ENCODE data around the gene RMND1. TPM values are rescaled to one million over a fixed set of nuclear protein-coding genes. Genes with fewer than 3 reads are reported as not detected.

RMND1 gene
- total and polyA plus RNA-seq, 9 of the 15 experiments (the other 6 are each of a cell fraction or from before 2014, with no cell fraction given) = 26.9 to 47.8 (median 36.2) TPM

GRCh38 chr6:151445482-151445881 is 6.4 kb downstream of the RMND1 start:
- peak; percentile 29 for FAIRE-seq
- POLR2A ChIA-PET = interaction anchor here (0.8 to 1.5 kb wide), 2 partner anchors 36 to 55 kb away, joined by 3 to 7 read pairs; partner anchors contain the start of gene ZBTB2
- peaks cover 75% of the 10 kb centered on the region for H3K79me2 ChIP-seq (ENCODE audit: control insufficient read depth, insufficient read depth, low read length)
- TF ChIP-seq HNRNPLL (IDR thresholded peaks at IDR 0.05; ENCODE audit: low read depth, low read length, poor library complexity, severe bottlenecking) (no peak), DDX20 (tag; IDR thresholded peaks at IDR 0.05; ENCODE audit: low read depth) (no peak), TOE1 (IDR thresholded peaks at IDR 0.05; ENCODE audit: borderline replicate concordance) (no peak), TOE1 (CRISPR knock-in tag; IDR thresholded peaks at IDR 0.05; ENCODE audit: borderline replicate concordance, low read depth) (no peak), ZNF311 (CRISPR knock-in tag; IDR thresholded peaks at IDR 0.05) (no peak), RNF2 (IDR thresholded peaks at IDR 0.05) (no peak), POLR2A (conservative IDR thresholded peaks at IDR 0.05) (no peak), CREB3 (tag; conservative IDR thresholded peaks at IDR 0.05; ENCODE audit: low read depth) (no peak), DACH1 (IDR thresholded peaks at IDR 0.05; ENCODE audit: partially characterized antibody) (no peak), ZNF277 (CRISPR knock-in tag; IDR thresholded peaks at IDR 0.05; ENCODE audit: borderline replicate concordance) (no peak), KDM1A (IDR thresholded peaks at IDR 0.05) (no peak), ZNF224 (CRISPR knock-in tag; IDR thresholded peaks at IDR 0.05) (no peak), ZBTB8A (IDR thresholded peaks at IDR 0.05; ENCODE audit: partially characterized antibody) (no peak)
- TF ChIP-seq, protein P1, sequence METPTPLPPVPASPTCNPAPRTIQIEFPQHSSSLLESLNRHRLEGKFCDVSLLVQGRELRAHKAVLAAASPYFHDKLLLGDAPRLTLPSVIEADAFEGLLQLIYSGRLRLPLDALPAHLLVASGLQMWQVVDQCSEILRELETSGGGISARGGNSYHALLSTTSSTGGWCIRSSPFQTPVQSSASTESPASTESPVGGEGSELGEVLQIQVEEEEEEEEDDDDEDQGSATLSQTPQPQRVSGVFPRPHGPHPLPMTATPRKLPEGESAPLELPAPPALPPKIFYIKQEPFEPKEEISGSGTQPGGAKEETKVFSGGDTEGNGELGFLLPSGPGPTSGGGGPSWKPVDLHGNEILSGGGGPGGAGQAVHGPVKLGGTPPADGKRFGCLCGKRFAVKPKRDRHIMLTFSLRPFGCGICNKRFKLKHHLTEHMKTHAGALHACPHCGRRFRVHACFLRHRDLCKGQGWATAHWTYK (CRISPR knock-in tag; IDR thresholded peaks at IDR 0.05) = no peak
- TF ChIP-seq, protein P2, sequence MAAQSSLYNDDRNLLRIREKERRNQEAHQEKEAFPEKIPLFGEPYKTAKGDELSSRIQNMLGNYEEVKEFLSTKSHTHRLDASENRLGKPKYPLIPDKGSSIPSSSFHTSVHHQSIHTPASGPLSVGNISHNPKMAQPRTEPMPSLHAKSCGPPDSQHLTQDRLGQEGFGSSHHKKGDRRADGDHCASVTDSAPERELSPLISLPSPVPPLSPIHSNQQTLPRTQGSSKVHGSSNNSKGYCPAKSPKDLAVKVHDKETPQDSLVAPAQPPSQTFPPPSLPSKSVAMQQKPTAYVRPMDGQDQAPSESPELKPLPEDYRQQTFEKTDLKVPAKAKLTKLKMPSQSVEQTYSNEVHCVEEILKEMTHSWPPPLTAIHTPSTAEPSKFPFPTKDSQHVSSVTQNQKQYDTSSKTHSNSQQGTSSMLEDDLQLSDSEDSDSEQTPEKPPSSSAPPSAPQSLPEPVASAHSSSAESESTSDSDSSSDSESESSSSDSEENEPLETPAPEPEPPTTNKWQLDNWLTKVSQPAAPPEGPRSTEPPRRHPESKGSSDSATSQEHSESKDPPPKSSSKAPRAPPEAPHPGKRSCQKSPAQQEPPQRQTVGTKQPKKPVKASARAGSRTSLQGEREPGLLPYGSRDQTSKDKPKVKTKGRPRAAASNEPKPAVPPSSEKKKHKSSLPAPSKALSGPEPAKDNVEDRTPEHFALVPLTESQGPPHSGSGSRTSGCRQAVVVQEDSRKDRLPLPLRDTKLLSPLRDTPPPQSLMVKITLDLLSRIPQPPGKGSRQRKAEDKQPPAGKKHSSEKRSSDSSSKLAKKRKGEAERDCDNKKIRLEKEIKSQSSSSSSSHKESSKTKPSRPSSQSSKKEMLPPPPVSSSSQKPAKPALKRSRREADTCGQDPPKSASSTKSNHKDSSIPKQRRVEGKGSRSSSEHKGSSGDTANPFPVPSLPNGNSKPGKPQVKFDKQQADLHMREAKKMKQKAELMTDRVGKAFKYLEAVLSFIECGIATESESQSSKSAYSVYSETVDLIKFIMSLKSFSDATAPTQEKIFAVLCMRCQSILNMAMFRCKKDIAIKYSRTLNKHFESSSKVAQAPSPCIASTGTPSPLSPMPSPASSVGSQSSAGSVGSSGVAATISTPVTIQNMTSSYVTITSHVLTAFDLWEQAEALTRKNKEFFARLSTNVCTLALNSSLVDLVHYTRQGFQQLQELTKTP (IDR thresholded peaks at IDR 0.05; ENCODE audit: low read depth in 1 of 2, partially characterized antibody in 2 of 2) = no peak

More at GRCh38 chr6:151445482-151445881, 6.4 kb downstream of the RMND1 start:
- no peak overlapping the region for H3K9ac ChIP-seq (ENCODE audit: insufficient read depth in 1 of 2, low read depth in 2 of 2, low read length in 2 of 2)
- H4K20me1 ChIP-seq (replicated peaks; ENCODE audit: control insufficient read depth, insufficient read depth, low read length) = no peaks in the 10 kb centered on the region
- intact Hi-C loops (cut with micrococcal nuclease) = no loop called here
- H3K27ac ChIP-seq (ENCODE audit: extremely low read depth, low read depth, low read length) = no peak overlapping the region
- H3K4me2 ChIP-seq (ENCODE audit: insufficient read depth, low read length) = no peak overlapping the region
- peaks cover 0 to 7% of the 10 kb centered on the region in 2 experiments; a peak in 2 of 5 replicates for H3K4me1 ChIP-seq (replicated peaks in 1 of 2; ENCODE audit: control insufficient read depth in 2 of 2, insufficient read depth in 2 of 2, low read length in 2 of 2)
- H3K4me3 ChIP-seq = no peak overlapping the region
- no peak overlapping the region for H2AFZ ChIP-seq (ENCODE audit: low read depth, low read length)
- peaks cover 53% of the 10 kb centered on the region for H3K36me3 ChIP-seq (ENCODE audit: control insufficient read depth, insufficient read depth, low read length)
- CTCF ChIA-PET (ENCODE audit: low intra/inter-chr PET ratio) = no interaction called here
- no TSS peak for BruUV-seq (replicated peaks)
- in situ Hi-C loops (cut with MboI) = no loop called here
- no peaks in the 10 kb centered on the region for H3K9me1 ChIP-seq (ENCODE audit: control insufficient read depth, insufficient read depth, low read length)
- ATAC-seq (no peak), DNase-seq (ENCODE audit: extremely low read depth in 1 of 4, low spot score in 3 of 4) (no peak)
- H3K27me3 ChIP-seq (ENCODE audit: control insufficient read depth in 2 of 2, insufficient read depth in 2 of 2, low read length in 2 of 2) = no peaks in the 10 kb centered on the region
- 63% methylated on average over 5 of the region's 5 CpGs for WGBS (ENCODE audit: insufficient coverage, low coverage, missing lambda C conversion rate)
- H3K9me3 ChIP-seq (replicated peaks; ENCODE audit: control insufficient read depth, insufficient read depth, low read depth, low read length) = no peaks in the 10 kb centered on the region

All from K562 (cell line).